Glutamatergic neuron (in vitro differentiated cells): Measurements from ENCODE around the gene SLC5A6. TPM values are rescaled to one million over a fixed set of nuclear protein-coding genes. Genes with fewer than 3 reads are reported as not detected.

ENCODE experiments used
- DNase-seq: peaks from one replicate; pipeline ENCODE4 v3.0.0; 2022
- H3K27ac Mint-ChIP-seq: one replicate; pipeline ENCODE4 v1.8.0; 2020; ENCODE audit warnings: mild to moderate bottlenecking, mixed read lengths, inconsistent platforms; ENCODE audit not compliant: unreplicated experiment
- H3K27me3 Mint-ChIP-seq: one replicate; pipeline ENCODE4 v1.8.0; 2020; ENCODE audit warnings: mild to moderate bottlenecking, moderate library complexity, mixed read lengths, inconsistent platforms; ENCODE audit not compliant: unreplicated experiment
- H3K36me3 Mint-ChIP-seq: one replicate; pipeline ENCODE4 v1.8.0; 2020; ENCODE audit warnings: mild to moderate bottlenecking, mixed read lengths, inconsistent platforms; ENCODE audit not compliant: unreplicated experiment
- H3K4me1 Mint-ChIP-seq: one replicate; pipeline ENCODE4 v1.8.0; 2020; ENCODE audit warnings: mild to moderate bottlenecking, low read depth, mixed read lengths, inconsistent platforms; ENCODE audit not compliant: unreplicated experiment
- H3K4me3 Mint-ChIP-seq: one replicate; pipeline ENCODE4 v1.8.0; 2020; ENCODE audit warnings: mild to moderate bottlenecking, mixed read lengths, inconsistent platforms; ENCODE audit not compliant: unreplicated experiment
- H3K9me3 Mint-ChIP-seq: one replicate; pipeline ENCODE4 v1.8.0; 2020; ENCODE audit warnings: mild to moderate bottlenecking, moderate library complexity, mixed read lengths, inconsistent platforms; ENCODE audit not compliant: unreplicated experiment
- CTCF ChIP-seq: fragments of 200-600 bp; sonication (generic); IDR thresholded peaks from one replicate; pipeline ENCODE4 v1.5.0; 2021; ENCODE audit not compliant: partially characterized antibody, unreplicated experiment
- total RNA-seq: library from RNA; stranded (reverse); fragmentation: NEBNext Ultra II Directional; extraction: Animal tissue kit (Norgen Biotek cat#: 25700); gene quantifications from one replicate; pipeline ENCODE4 v1.2.1, GENCODE V29; 2021; ENCODE audit not compliant: unreplicated experiment

SLC5A6 gene
- total RNA-seq, 1 donor from 2014 or later, result 40.0 TPM

DNA sequence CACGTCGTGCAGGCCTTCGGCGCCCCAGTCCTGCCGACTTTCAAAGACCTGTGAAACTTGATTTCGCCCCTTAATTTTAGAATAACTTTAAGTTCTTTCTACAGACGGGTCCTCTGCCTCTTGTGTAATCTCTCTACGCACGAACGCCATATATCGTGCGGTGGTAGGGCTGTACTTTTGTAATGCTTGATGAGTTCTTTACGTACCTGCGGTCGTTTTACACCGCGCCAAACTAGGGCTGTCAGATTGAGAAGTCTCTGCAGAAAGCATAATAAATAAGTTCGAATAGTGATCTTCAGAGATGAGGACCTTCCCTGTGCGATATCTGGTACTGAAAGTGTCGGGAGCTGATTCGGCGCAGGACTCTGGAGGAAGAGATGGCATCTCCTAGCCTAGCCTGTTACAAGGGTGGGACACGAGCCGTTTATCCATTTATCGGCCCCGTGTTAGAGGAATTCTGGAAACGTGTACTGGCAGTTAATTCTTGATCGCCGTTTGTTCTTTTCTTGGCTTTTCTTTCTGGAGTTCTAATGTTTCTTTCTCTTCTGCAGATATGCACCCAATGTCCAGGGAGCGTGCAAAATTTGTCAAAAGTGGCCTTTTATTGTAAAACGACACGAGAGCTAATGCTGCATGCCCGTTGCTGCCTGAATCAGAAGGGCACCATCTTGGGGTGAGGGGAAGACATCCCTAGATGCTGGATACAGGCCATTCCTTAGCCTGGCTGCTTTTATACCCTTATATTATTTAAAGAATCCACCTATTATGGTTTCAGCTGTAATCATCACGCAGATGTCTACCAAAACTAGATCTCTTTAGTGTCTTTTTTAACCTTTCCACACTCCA, 781 bp upstream of the SLC5A6 start:
- TF ChIP-seq CTCF, result no peak
- H3K4me1 Mint-ChIP-seq, result peaks cover under 1% of the 10 kb centered on the region
- peak overlapping the region; percentile 96 for H3K4me3 Mint-ChIP-seq
- H3K9me3 Mint-ChIP-seq, result peaks cover 2% of the 10 kb centered on the region
- peaks cover 4% of the 10 kb centered on the region for H3K27me3 Mint-ChIP-seq
- DNase-seq, result no peak
- no peaks in the 10 kb centered on the region for H3K36me3 Mint-ChIP-seq
- H3K27ac Mint-ChIP-seq, result peak overlapping the region; percentile 97

DNA sequence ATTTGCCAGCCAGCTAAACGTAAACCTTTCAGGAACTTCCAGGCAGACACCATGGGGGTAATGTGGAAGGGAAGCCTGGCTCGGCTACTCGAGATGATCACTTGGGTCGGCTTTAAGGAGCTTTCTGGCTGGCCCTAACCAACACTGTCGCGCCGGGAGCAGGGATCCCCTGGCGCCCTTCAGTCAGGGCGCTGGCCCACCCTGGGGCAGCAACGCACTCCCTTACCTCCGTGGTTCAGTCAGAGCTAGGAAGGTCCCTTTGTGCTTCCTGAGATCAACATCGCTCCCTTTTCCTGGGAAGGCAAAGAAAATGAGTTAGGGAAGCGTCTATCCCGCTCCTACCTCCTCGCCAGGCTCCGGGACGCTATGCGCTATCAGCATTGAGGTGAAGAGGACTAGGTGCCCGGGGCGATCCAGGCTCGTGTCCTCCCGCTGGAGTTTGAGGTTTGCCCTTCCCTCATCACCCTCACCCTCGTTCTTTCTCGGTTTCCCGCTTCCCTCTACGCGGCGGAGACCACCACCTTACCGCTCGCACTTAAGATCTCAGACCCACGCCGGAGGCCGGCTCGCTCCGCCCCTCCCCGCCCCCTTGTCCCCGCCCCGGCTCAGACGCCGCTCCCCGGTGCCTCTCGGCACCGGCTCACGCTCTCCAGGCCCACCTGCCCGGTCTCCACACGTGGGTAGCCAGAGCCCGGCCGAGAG, 676 bp downstream of the SLC5A6 start:
- H3K36me3 Mint-ChIP-seq, result no peaks in the 10 kb centered on the region
- peaks cover 4% of the 10 kb centered on the region for H3K9me3 Mint-ChIP-seq
- no peak overlapping the region for H3K27ac Mint-ChIP-seq
- peak overlapping the region; percentile 91 for H3K4me3 Mint-ChIP-seq
- TF ChIP-seq CTCF, result no peak
- DNase-seq, result no peak
- H3K27me3 Mint-ChIP-seq, result peaks cover 2% of the 10 kb centered on the region
- no peaks in the 10 kb centered on the region for H3K4me1 Mint-ChIP-seq

GRCh38 chr2:27209621-27210401, 2.3 kb downstream of the SLC5A6 start:
- H3K27ac Mint-ChIP-seq, result no peak overlapping the region
- H3K27me3 Mint-ChIP-seq, result peaks cover 2% of the 10 kb centered on the region
- TF ChIP-seq CTCF, result no peak
- no peaks in the 10 kb centered on the region for H3K4me1 Mint-ChIP-seq
- H3K36me3 Mint-ChIP-seq, result no peaks in the 10 kb centered on the region
- H3K9me3 Mint-ChIP-seq, result peaks cover 4% of the 10 kb centered on the region
- DNase-seq, result no peak
- H3K4me3 Mint-ChIP-seq, result peak overlapping the region; percentile 66

- Mint-ChIP-seq H3K27me3 (peaks cover 2% of the 10 kb centered on the region), H3K4me1 (no peaks in the 10 kb centered on the region), H3K36me3 (no peaks in the 10 kb centered on the region), H3K9me3 (peaks cover 5% of the 10 kb centered on the region), H3K27ac (no peak overlapping the region), H3K4me3 (no peak overlapping the region)
- no peak for TF ChIP-seq CTCF
- DNase-seq, result no peak
Measured at GRCh38 chr2:27208486-27209050, 3.5 kb downstream of the SLC5A6 start.
